ENCODE measurements around the gene HLA-A. TPM values are rescaled to one million over a fixed set of nuclear protein-coding genes. Genes with fewer than 3 reads are reported as not detected.

Gene HLA-A
- polyA plus RNA-seq, 1 experiment = 368 TPM

DNA sequence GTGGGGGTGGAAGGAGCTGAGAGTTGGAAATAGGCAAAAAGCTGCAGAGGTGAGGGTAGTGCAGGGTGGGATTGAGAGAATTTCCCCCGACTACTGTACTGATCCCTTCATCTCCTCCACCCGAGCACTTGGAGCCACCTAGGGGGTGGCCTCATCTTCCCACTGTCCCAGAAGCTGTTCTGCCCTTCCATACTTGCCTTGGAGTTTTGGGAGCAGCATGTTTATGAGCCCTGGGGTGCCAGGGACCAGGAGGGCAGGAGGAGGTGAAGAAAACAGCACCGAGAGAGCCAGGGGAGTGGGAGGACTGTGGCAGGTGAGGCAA, 34.0 kb upstream of the HLA-A start:
- Histone ChIP-seq H3K27ac (ENCODE audit: low read depth, low read length) (no peak overlapping the region), H3K27me3 (ENCODE audit: control insufficient read depth, insufficient read depth, low read length) (peaks cover 6% of the 10 kb centered on the region), H3K9me3 (ENCODE audit: control insufficient read depth, insufficient read depth, low read length) (no peaks in the 10 kb centered on the region), H3K4me3 (ENCODE audit: low read depth, low read length) (no peak overlapping the region)
- ChIA-PET CTCF (no interaction called here), POLR2A (no interaction called here)
- no peak for DNase-seq (ENCODE audit: low read depth, low spot score)
- TF ChIP-seq, protein P1, sequence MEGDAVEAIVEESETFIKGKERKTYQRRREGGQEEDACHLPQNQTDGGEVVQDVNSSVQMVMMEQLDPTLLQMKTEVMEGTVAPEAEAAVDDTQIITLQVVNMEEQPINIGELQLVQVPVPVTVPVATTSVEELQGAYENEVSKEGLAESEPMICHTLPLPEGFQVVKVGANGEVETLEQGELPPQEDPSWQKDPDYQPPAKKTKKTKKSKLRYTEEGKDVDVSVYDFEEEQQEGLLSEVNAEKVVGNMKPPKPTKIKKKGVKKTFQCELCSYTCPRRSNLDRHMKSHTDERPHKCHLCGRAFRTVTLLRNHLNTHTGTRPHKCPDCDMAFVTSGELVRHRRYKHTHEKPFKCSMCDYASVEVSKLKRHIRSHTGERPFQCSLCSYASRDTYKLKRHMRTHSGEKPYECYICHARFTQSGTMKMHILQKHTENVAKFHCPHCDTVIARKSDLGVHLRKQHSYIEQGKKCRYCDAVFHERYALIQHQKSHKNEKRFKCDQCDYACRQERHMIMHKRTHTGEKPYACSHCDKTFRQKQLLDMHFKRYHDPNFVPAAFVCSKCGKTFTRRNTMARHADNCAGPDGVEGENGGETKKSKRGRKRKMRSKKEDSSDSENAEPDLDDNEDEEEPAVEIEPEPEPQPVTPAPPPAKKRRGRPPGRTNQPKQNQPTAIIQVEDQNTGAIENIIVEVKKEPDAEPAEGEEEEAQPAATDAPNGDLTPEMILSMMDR (IDR thresholded peaks at IDR 0.05; ENCODE audit: low read depth, low read length) = no peak

DNA sequence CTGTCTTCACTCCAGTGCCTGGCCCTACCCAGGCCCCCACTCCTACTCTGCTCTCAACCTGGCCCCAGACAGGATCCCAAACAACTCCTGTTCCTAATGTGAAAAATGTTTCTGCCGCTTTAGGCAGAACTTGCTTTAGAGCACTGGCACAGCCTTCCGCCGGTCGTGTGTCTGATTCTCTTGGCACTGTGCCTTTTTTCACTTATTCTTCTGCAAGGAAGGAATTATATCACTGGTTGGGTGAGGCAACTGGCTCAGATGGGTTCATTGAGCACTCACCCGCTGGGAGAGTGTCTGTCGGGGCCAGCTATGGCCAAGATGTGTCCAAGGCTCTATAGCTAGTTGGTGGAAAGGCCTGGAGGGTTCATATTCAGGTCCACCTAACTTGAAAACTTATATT, 33.6 kb upstream of the HLA-A start:
- Histone ChIP-seq H3K4me3 (ENCODE audit: low read depth, low read length) (no peak overlapping the region), H3K27ac (ENCODE audit: low read depth, low read length) (no peak overlapping the region), H3K27me3 (ENCODE audit: control insufficient read depth, insufficient read depth, low read length) (peaks cover 6% of the 10 kb centered on the region), H3K9me3 (ENCODE audit: control insufficient read depth, insufficient read depth, low read length) (no peaks in the 10 kb centered on the region)
- no peak for DNase-seq (ENCODE audit: low read depth, low spot score)
- TF ChIP-seq, protein P1 (IDR thresholded peaks at IDR 0.05; ENCODE audit: low read depth, low read length) = no peak
- ChIA-PET CTCF (no interaction called here), POLR2A (no interaction called here)

DNA sequence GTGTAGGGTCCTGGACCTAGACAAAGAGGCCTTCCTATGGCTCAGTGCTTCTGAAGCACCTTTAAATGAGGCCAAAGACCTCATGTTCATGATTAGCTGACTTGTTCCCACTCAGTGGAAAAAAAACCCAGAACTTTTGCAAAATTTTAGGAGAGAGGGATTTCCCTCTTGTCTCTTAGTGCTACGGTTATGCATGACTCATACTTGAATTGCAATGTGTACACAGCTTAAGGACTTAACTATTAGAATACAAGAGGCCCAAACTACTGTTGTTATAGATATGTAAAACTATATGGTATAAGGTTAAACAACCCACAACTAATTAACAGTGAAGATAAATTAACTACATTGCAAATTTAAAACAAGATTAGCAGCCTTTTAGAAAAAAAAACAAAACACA, 32.3 kb upstream of the HLA-A start:
- CTCF ChIA-PET = no interaction called here
- POLR2A ChIA-PET = no interaction called here
- TF ChIP-seq, protein P1 (IDR thresholded peaks at IDR 0.05; ENCODE audit: low read depth, low read length) = no peak
- Histone ChIP-seq H3K27ac (ENCODE audit: low read depth, low read length) (no peak overlapping the region), H3K27me3 (ENCODE audit: control insufficient read depth, insufficient read depth, low read length) (peaks cover 6% of the 10 kb centered on the region), H3K4me3 (ENCODE audit: low read depth, low read length) (no peak overlapping the region), H3K9me3 (ENCODE audit: control insufficient read depth, insufficient read depth, low read length) (no peaks in the 10 kb centered on the region)
- no peak for DNase-seq (ENCODE audit: low read depth, low spot score)

DNA sequence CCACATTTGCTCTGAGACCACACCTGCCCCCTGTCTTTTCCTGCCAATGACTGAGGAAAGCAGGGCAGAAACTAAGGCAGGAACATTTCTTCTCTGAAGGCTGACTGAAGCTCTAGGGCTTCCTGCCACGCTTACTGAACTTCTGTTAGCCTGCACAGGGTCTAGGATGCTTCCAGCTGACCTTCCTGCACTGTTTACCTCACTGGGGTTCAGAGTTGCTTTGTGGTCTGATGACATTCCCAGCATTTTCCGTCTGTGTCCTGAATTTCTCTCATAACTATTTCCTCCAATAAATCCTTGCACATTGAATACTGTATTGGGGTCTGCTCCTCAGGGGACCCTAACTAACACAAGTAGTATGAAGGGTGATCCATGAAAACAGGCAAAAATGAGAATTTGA, 29.5 kb upstream of the HLA-A start:
- ChIA-PET POLR2A (no interaction called here), CTCF (interaction anchor here (1.5 kb wide), 1 partner anchor 79 kb away, joined by 3 read pairs; no protein-coding TSS in a partner anchor)
- TF ChIP-seq, protein P1 (IDR thresholded peaks at IDR 0.05; ENCODE audit: low read depth, low read length) = no peak
- Histone ChIP-seq H3K27ac (ENCODE audit: low read depth, low read length) (no peak overlapping the region), H3K9me3 (ENCODE audit: control insufficient read depth, insufficient read depth, low read length) (no peaks in the 10 kb centered on the region), H3K27me3 (ENCODE audit: control insufficient read depth, insufficient read depth, low read length) (no peaks in the 10 kb centered on the region), H3K4me3 (ENCODE audit: low read depth, low read length) (no peak overlapping the region)
- no peak for DNase-seq (ENCODE audit: low read depth, low spot score)

DNA sequence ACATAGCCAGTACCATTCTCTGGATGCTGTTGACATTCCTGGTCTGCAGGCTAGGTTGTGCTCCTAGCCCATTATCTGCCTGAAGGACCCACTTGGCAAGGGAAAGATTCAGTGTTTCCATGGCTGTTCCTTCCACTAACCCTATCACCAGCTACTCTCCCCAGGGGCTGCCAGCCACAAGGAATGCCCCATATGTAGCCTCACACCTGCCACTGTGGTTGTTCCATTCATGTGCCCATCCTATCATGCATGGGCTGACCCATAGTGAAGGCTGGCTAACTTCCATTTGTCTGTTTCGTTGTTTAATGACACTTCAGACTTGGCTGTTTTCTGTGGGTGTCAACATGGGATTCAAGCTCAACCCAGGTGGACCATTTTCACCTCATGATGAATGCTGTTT, 25.6 kb upstream of the HLA-A start:
- CTCF ChIA-PET = no interaction called here
- Histone ChIP-seq H3K4me3 (ENCODE audit: low read depth, low read length) (no peak overlapping the region), H3K27ac (ENCODE audit: low read depth, low read length) (no peak overlapping the region), H3K27me3 (ENCODE audit: control insufficient read depth, insufficient read depth, low read length) (no peaks in the 10 kb centered on the region), H3K9me3 (ENCODE audit: control insufficient read depth, insufficient read depth, low read length) (no peaks in the 10 kb centered on the region)
- no peak for DNase-seq (ENCODE audit: low read depth, low spot score)
- POLR2A ChIA-PET = no interaction called here
- TF ChIP-seq, protein P1 (IDR thresholded peaks at IDR 0.05; ENCODE audit: low read depth, low read length) = no peak
